HG02610 (cell line): ENCODE data around the gene KCNAB1.

Experiments used
- ATAC-seq: cut with Tn5 transposase; IDR thresholded peaks from one replicate; pipeline ENCODE4 v1.9.1; 2021; ENCODE audit warnings: mild to moderate bottlenecking, moderate library complexity; ENCODE audit not compliant: unreplicated experiment

The KCNAB1 gene

GRCh38 chr3:156530980-156531379 is 410.6 kb downstream of the KCNAB1 start:
- no peak for ATAC-seq

- ATAC-seq: no peak
These were observed 412.4 kb downstream of the KCNAB1 start for GRCh38 chr3:156532730-156533129.

- ATAC-seq: no peak
These were observed 412.8 kb downstream of the KCNAB1 start for GRCh38 chr3:156533205-156533604.

GRCh38 chr3:156535162-156535627 is 414.8 kb downstream of the KCNAB1 start:
- no peak for ATAC-seq

- ATAC-seq: no peak
These were observed 415.4 kb downstream of the KCNAB1 start for GRCh38 chr3:156535798-156536197.

- no peak for ATAC-seq
These were observed 416.3 kb downstream of the KCNAB1 start for GRCh38 chr3:156536524-156537316.

GRCh38 chr3:156539051-156539450 is 418.7 kb downstream of the KCNAB1 start:
- no peak for ATAC-seq

- no peak for ATAC-seq
These were observed 419.4 kb downstream of the KCNAB1 start for GRCh38 chr3:156539802-156540201.

- ATAC-seq: no peak
These were observed 422.0 kb downstream of the KCNAB1 start for GRCh38 chr3:156542101-156543042.

GRCh38 chr3:156543043-156543555 is 422.7 kb downstream of the KCNAB1 start:
- ATAC-seq: no peak

- ATAC-seq: no peak
These were observed 427.3 kb downstream of the KCNAB1 start for GRCh38 chr3:156547637-156548036.

- ATAC-seq: no peak
These were observed 427.8 kb downstream of the KCNAB1 start for GRCh38 chr3:156548041-156548687.

GRCh38 chr3:156548902-156549301 is 428.5 kb downstream of the KCNAB1 start:
- no peak for ATAC-seq

GRCh38 chr3:156551261-156551660 is 430.9 kb downstream of the KCNAB1 start:
- no peak for ATAC-seq

- ATAC-seq: no peak
These were observed 431.4 kb downstream of the KCNAB1 start for GRCh38 chr3:156551746-156552145.

- no peak for ATAC-seq
These were observed 432.6 kb downstream of the KCNAB1 start for GRCh38 chr3:156552973-156553372.

- ATAC-seq: no peak
These were observed 433.5 kb downstream of the KCNAB1 start for GRCh38 chr3:156553705-156554356.

GRCh38 chr3:156554515-156554841 is 434.1 kb downstream of the KCNAB1 start:
- no peak for ATAC-seq

- peak; percentile 99 for ATAC-seq
These were observed 434.7 kb downstream of the KCNAB1 start, which contains the start of gene SSR3 for GRCh38 chr3:156554842-156555687. SSR3 (minus strand) TSS chr3:156555117; CDS start chr3:156555089, 28 bp downstream.

- no peak for ATAC-seq
These were observed 438.0 kb downstream of the KCNAB1 start for GRCh38 chr3:156558389-156558788.
